HEK293 (cell line): ENCODE results near the gene CCNA2.

Source experiments
- CTCF ChIA-PET: fragments of 350-600 bp; formaldehyde crosslinking; extraction: SDS; loops from one replicate; lab custom pipeline; 2021; ENCODE audit warnings: antibody characterized with exemption; lab: Yijun Ruan, JAX
- POLR2A ChIA-PET: fragments of 300-600 bp; formaldehyde crosslinking; extraction: SDS; loops from one replicate; lab custom pipeline; 2020; ENCODE audit warnings: antibody characterized with exemption, inconsistent platforms; lab: Yijun Ruan, JAX
- H3K27ac ChIP-seq: fragments of 200-500 bp; sonication (Bioruptor generic); 2 replicates; pipeline ENCODE4 v1.5.1; 2014; ENCODE audit warnings: low read depth, low read length, control low read depth, inconsistent platforms; ENCODE audit errors: extremely low read depth
- H3K36me3 ChIP-seq, 2 experiments: fragments of 200-500 bp in 1 of 2; sonication (Bioruptor generic) in 1 of 2; 1 replicate in 1 of 2; 2 replicates in 1 of 2; pipeline ENCODE4 v1.5.1; 2014 to 2017; ENCODE audit warnings: inconsistent platforms in 2 of 2, low read length in 2 of 2; ENCODE audit not compliant: control insufficient read depth in 2 of 2, insufficient read depth in 1 of 2
- H3K4me1 ChIP-seq: fragments of 200-500 bp; sonication (Bioruptor generic); 2 replicates; pipeline ENCODE4 v1.5.1; 2014; ENCODE audit warnings: mild to moderate bottlenecking, low read length, inconsistent platforms; ENCODE audit not compliant: control insufficient read depth, insufficient read depth
- H3K4me3 ChIP-seq: 2 replicates; pipeline ENCODE4 v1.5.1; 2011; ENCODE audit warnings: low read depth, mild to moderate bottlenecking, control low read depth, low read length, moderate library complexity
- H3K9me3 ChIP-seq: fragments of 200-500 bp; sonication (Bioruptor generic); 2 replicates; pipeline ENCODE4 v1.5.1; 2014; ENCODE audit warnings: low read depth, low read length, inconsistent platforms; ENCODE audit not compliant: control insufficient read depth, insufficient read depth
- EGR2 ChIP-seq: fragments of 450-650 bp; formaldehyde crosslinking; IDR thresholded peaks from 2 replicates; pipeline ENCODE4 v1.5.1; 2016; ENCODE audit warnings: low read depth, missing biosample characterization, missing genetic modification characterization
- OSR2 ChIP-seq: fragments of 450-650 bp; formaldehyde crosslinking; IDR thresholded peaks from 2 replicates; pipeline ENCODE4 v1.5.1; 2016; ENCODE audit warnings: missing biosample characterization, missing genetic modification characterization
- REST ChIP-seq: fragments of 450-650 bp; formaldehyde crosslinking; IDR thresholded peaks from 2 replicates; pipeline ENCODE4 v1.5.1; 2016; ENCODE audit warnings: missing biosample characterization, missing genetic modification characterization
- TCF7L2 ChIP-seq: IDR thresholded peaks from 2 replicates; pipeline ENCODE4 v1.6.1; 2011; ENCODE audit warnings: low read depth, mild to moderate bottlenecking, inconsistent platforms, low read length, moderate library complexity, borderline replicate concordance
- ZBTB17 ChIP-seq: fragments of 450-650 bp; formaldehyde crosslinking; IDR thresholded peaks from 2 replicates; pipeline ENCODE4 v1.5.1; 2016; ENCODE audit warnings: missing biosample characterization, missing genetic modification characterization
- ZBTB20 ChIP-seq: fragments of 450-650 bp; formaldehyde crosslinking; IDR thresholded peaks from 2 replicates; pipeline ENCODE4 v1.5.1; 2016; ENCODE audit warnings: missing biosample characterization, missing genetic modification characterization
- ZBTB21 ChIP-seq: fragments of 450-650 bp; formaldehyde crosslinking; IDR thresholded peaks from 2 replicates; pipeline ENCODE4 v1.5.1; 2017; ENCODE audit warnings: missing biosample characterization, missing genetic modification characterization
- ZBTB48 ChIP-seq: fragments of 450-650 bp; formaldehyde crosslinking; IDR thresholded peaks from 2 replicates; pipeline ENCODE4 v1.5.1; 2016; ENCODE audit warnings: missing biosample characterization, missing genetic modification characterization
- ZNF132 ChIP-seq: fragments of 450-650 bp; formaldehyde crosslinking; IDR thresholded peaks from 2 replicates; pipeline ENCODE4 v1.5.1; 2017; ENCODE audit warnings: missing biosample characterization, missing genetic modification characterization, borderline replicate concordance
- ZNF214 ChIP-seq: fragments of 450-650 bp; formaldehyde crosslinking; IDR thresholded peaks from 2 replicates; pipeline ENCODE4 v1.5.1; 2017; ENCODE audit warnings: missing biosample characterization, mild to moderate bottlenecking, missing genetic modification characterization, borderline replicate concordance
- ZNF223 ChIP-seq: fragments of 450-650 bp; formaldehyde crosslinking; IDR thresholded peaks from 2 replicates; pipeline ENCODE4 v1.5.1; 2016; ENCODE audit warnings: missing biosample characterization, missing genetic modification characterization
- ZNF514 ChIP-seq: fragments of 450-650 bp; formaldehyde crosslinking; IDR thresholded peaks from 2 replicates; pipeline ENCODE4 v1.5.1; 2016; ENCODE audit warnings: missing biosample characterization, missing genetic modification characterization
- ZNF561 ChIP-seq: fragments of 450-650 bp; IDR thresholded peaks from 2 replicates; pipeline ENCODE4 v1.5.1; 2018; ENCODE audit warnings: missing biosample characterization, missing genetic modification characterization, borderline replicate concordance
- ZNF580 ChIP-seq: fragments of 450-650 bp; formaldehyde crosslinking; IDR thresholded peaks from 2 replicates; pipeline ENCODE4 v1.5.1; 2016; ENCODE audit warnings: missing biosample characterization, missing genetic modification characterization
- ZNF600 ChIP-seq: fragments of 450-650 bp; formaldehyde crosslinking; IDR thresholded peaks from 2 replicates; pipeline ENCODE4 v1.5.1; 2016; ENCODE audit warnings: missing biosample characterization, missing genetic modification characterization
- ZNF621 ChIP-seq: fragments of 450-650 bp; formaldehyde crosslinking; IDR thresholded peaks from 2 replicates; pipeline ENCODE4 v1.5.1; 2017; ENCODE audit warnings: missing biosample characterization, missing genetic modification characterization
- ZNF623 ChIP-seq: fragments of 450-650 bp; formaldehyde crosslinking; IDR thresholded peaks from 2 replicates; pipeline ENCODE4 v1.5.1; 2016; ENCODE audit warnings: missing biosample characterization, missing genetic modification characterization
- ZNF658 ChIP-seq: fragments of 450-650 bp; formaldehyde crosslinking; IDR thresholded peaks from 2 replicates; pipeline ENCODE4; 2016; ENCODE audit warnings: missing biosample characterization, missing genetic modification characterization
- ZNF791 ChIP-seq: fragments of 450-650 bp; formaldehyde crosslinking; IDR thresholded peaks from 2 replicates; pipeline ENCODE4 v1.5.1; 2016; ENCODE audit warnings: missing biosample characterization, missing genetic modification characterization
- ZNF830 ChIP-seq: fragments of 450-650 bp; IDR thresholded peaks from 2 replicates; pipeline ENCODE4 v1.5.0; 2018; ENCODE audit warnings: missing biosample characterization, missing genetic modification characterization, low read depth, mild to moderate bottlenecking, moderate library complexity
- ZNF837 ChIP-seq: fragments of 450-650 bp; formaldehyde crosslinking; IDR thresholded peaks from 2 replicates; pipeline ENCODE4 v1.5.1; 2016; ENCODE audit warnings: missing biosample characterization, missing genetic modification characterization
- ZSCAN30 ChIP-seq: fragments of 450-650 bp; IDR thresholded peaks from 2 replicates; pipeline ENCODE4 v1.5.1; 2018; ENCODE audit warnings: missing biosample characterization, mild to moderate bottlenecking, missing genetic modification characterization, moderate library complexity
- ZXDB ChIP-seq: fragments of 450-650 bp; formaldehyde crosslinking; IDR thresholded peaks from 2 replicates; pipeline ENCODE4 v1.5.1; 2016; ENCODE audit warnings: missing biosample characterization, missing genetic modification characterization
- TF ChIP-seq, protein P1 (sequence below): fragments of 450-650 bp; formaldehyde crosslinking; IDR thresholded peaks from 2 replicates; pipeline ENCODE4 v1.5.1; 2016; ENCODE audit warnings: missing biosample characterization, missing genetic modification characterization
- TF ChIP-seq, protein P2 (sequence below): fragments of 450-650 bp; formaldehyde crosslinking; IDR thresholded peaks from 2 replicates; pipeline ENCODE4 v1.5.1; 2016; ENCODE audit warnings: missing biosample characterization, missing genetic modification characterization
- TF ChIP-seq, protein P3 (sequence below): fragments of 450-650 bp; formaldehyde crosslinking; IDR thresholded peaks from 2 replicates; pipeline ENCODE4 v1.5.1; 2017; ENCODE audit warnings: missing biosample characterization, mild to moderate bottlenecking, missing genetic modification characterization, moderate library complexity
- TF ChIP-seq, protein P4 (sequence below): fragments of 450-650 bp; formaldehyde crosslinking; IDR thresholded peaks from 2 replicates; pipeline ENCODE4 v1.5.1; 2017; ENCODE audit warnings: missing biosample characterization, missing genetic modification characterization

Gene CCNA2

DNA sequence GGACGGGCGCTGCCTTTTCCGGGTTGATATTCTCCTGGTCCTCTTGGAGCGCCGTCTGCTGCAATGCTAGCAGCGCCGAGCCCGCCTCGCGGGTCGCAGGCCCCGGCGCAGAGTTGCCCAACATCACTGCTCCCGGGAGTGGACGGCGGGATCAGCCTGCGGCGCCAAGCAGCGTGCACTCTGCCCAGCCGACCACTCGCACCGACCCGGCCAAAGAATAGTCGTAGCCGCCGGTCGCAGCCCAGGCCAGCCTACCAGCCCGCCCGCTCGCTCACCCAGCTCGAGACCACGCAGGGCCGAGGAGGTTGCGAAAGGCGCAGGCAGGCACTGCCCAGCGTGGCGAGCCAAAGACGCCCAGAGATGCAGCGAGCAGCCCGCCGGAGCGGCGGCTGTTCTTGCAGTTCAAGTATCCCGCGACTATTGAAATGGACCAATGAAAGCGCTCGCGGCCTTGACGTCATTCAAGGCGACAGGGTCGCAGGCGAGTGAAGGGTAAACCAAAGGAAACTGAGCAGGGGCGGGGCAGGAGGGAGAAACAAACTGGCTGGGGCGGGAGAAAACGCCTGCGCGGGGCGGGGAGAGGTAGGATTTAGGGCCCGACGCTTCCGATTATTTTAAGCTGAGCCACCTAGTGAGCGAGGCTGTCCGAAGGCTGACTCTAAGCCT, at the start of gene CCNA2:
Gene CCNA2 (minus strand): TSS at position 379 of the 666 bp plus-strand sequence. CDS start 255 bp downstream, at position 124.
- POLR2A ChIA-PET, result interaction anchor here (0.8 to 1.0 kb wide), 3 partner anchors 13 to 46 kb away, joined by 4 to 5 read pairs (median 4); partner anchors contain the start of gene BBS7
- Histone ChIP-seq H3K36me3 (peaks cover 16 to 62% of the 10 kb centered on the region in 2 experiments), H3K4me3 (peak within 1 kb of the TSS; percentile 87), H3K9me3 (no peaks in the 10 kb centered on the region), H3K4me1 (no peaks in the 10 kb centered on the region; the same call in 1 of the 2 replicates), H3K27ac (peak within 1 kb of the TSS; percentile 63)
- CTCF ChIA-PET, result interaction anchor here (0.6 to 1.0 kb wide), 2 partner anchors 12 to 182 kb away, joined by 4 read pairs; no protein-coding TSS in a partner anchor
- TF ChIP-seq ZSCAN30 (tag by site-specific recombination) (0 out of 2 replicates have a peak, but pooled peaks have one; percentile 11), ZNF561 (no peak), ZNF600 (tag by site-specific recombination) (no peak), ZNF580 (peak; percentile 76; the same call in 1 of the 2 replicates), ZBTB48 (tag by site-specific recombination) (no peak), ZBTB21 (tag by site-specific recombination) (0 out of 2 replicates have a peak, but pooled peaks have one; percentile 28), EGR2 (0 out of 2 replicates have a peak, but pooled peaks have one; percentile 15), ZNF514 (no peak), ZXDB (tag by site-specific recombination) (peak; percentile 79; the same call in 1 of the 2 replicates), ZNF623 (tag by site-specific recombination) (no peak), ZNF830 (tag by site-specific recombination) (no peak), ZNF214 (tag by site-specific recombination) (no peak), REST (tag by site-specific recombination) (peak; percentile 39; the same call in 1 of the 2 replicates), ZNF132 (no peak), TCF7L2 (no peak), ZNF621 (tag by site-specific recombination) (no peak), OSR2 (tag by site-specific recombination) (no peak), ZBTB17 (tag by site-specific recombination) (peak; percentile 77), ZNF791 (tag by site-specific recombination) (no peak), ZNF837 (no peak), ZNF658 (no peak), ZBTB20 (tag by site-specific recombination) (peak; percentile 71; the same call in 1 of the 2 replicates), ZNF223 (no peak)
- TF ChIP-seq, protein P1, sequence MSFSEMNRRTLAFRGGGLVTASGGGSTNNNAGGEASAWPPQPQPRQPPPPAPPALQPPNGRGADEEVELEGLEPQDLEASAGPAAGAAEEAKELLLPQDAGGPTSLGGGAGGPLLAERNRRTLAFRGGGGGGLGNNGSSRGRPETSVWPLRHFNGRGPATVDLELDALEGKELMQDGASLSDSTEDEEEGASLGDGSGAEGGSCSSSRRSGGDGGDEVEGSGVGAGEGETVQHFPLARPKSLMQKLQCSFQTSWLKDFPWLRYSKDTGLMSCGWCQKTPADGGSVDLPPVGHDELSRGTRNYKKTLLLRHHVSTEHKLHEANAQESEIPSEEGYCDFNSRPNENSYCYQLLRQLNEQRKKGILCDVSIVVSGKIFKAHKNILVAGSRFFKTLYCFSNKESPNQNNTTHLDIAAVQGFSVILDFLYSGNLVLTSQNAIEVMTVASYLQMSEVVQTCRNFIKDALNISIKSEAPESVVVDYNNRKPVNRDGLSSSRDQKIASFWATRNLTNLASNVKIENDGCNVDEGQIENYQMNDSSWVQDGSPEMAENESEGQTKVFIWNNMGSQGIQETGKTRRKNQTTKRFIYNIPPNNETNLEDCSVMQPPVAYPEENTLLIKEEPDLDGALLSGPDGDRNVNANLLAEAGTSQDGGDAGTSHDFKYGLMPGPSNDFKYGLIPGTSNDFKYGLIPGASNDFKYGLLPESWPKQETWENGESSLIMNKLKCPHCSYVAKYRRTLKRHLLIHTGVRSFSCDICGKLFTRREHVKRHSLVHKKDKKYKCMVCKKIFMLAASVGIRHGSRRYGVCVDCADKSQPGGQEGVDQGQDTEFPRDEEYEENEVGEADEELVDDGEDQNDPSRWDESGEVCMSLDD (tag by site-specific recombination), result no peak
- TF ChIP-seq, protein P2, sequence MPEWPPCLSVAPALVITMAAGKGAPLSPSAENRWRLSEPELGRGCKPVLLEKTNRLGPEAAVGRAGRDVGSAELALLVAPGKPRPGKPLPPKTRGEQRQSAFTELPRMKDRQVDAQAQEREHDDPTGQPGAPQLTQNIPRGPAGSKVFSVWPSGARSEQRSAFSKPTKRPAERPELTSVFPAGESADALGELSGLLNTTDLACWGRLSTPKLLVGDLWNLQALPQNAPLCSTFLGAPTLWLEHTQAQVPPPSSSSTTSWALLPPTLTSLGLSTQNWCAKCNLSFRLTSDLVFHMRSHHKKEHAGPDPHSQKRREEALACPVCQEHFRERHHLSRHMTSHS (tag by site-specific recombination), result no peak
- TF ChIP-seq, protein P3, sequence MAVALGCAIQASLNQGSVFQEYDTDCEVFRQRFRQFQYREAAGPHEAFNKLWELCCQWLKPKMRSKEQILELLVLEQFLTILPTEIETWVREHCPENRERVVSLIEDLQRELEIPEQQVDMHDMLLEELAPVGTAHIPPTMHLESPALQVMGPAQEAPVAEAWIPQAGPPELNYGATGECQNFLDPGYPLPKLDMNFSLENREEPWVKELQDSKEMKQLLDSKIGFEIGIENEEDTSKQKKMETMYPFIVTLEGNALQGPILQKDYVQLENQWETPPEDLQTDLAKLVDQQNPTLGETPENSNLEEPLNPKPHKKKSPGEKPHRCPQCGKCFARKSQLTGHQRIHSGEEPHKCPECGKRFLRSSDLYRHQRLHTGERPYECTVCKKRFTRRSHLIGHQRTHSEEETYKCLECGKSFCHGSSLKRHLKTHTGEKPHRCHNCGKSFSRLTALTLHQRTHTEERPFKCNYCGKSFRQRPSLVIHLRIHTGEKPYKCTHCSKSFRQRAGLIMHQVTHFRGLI, result peak; percentile 36; the same call in 1 of the 2 replicates
- TF ChIP-seq, protein P4, sequence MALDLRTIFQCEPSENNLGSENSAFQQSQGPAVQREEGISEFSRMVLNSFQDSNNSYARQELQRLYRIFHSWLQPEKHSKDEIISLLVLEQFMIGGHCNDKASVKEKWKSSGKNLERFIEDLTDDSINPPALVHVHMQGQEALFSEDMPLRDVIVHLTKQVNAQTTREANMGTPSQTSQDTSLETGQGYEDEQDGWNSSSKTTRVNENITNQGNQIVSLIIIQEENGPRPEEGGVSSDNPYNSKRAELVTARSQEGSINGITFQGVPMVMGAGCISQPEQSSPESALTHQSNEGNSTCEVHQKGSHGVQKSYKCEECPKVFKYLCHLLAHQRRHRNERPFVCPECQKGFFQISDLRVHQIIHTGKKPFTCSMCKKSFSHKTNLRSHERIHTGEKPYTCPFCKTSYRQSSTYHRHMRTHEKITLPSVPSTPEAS (tag by site-specific recombination), result no peak
